HTERT RPE-1 (cell line): ENCODE data around the gene PLK2.

ENCODE experiments used
- in situ Hi-C: fragments of 300-500 bp; cut with MboI; formaldehyde crosslinking; loops from 4 replicates; pipeline ENCODE4 v1.14.3; 2020; ENCODE audit warnings: low sequenced_read_pairs

PLK2 gene

DNA sequence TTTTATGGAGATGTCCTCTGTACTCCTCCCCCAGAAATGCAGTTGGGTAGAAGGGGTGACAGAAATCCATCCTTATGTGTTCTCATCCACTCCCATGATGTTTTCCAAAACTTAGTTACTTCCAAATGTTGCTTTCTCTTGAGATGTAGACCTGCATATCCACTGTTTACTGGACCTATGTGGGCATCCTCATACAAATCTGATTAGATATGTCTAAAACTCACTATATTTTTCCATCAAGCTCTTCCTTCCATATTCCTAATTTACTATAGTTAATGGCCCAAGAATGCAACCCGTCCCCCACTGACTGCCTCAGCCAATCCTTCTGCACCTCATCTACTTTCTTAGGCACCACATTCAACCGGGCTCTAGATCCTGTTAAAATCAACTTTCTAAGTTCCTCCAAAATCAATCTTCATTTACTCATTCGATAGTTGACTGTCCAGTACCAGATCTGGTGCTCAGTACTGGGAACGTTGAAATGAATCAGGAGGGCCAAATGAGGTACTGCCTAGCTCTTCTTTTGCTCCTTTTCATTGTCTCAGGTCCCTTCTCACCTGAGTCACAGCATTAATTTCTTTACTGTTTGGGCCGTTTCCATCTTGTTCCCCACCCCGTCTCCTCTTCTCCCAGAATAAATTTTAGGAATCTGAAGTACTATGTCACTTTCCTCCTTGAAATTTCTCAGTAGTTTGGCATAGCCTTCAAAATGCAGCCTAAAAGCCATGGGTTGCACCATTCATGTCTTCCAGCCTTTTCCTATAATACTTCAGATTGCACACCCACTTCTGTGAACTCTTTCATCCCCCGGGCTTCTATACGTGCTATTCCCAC, 7.9 kb downstream of the PLK2 start:
- in situ Hi-C loops: loop anchor here (25.0 kb wide), 1 partner anchor 640 kb away; no protein-coding TSS in a partner anchor

- in situ Hi-C loops: loop anchor here (25.0 kb wide), 1 partner anchor 639 kb away; no protein-coding TSS in a partner anchor
Measured at GRCh38 chr5:58450811-58451629, 8.9 kb downstream of the PLK2 start.

DNA sequence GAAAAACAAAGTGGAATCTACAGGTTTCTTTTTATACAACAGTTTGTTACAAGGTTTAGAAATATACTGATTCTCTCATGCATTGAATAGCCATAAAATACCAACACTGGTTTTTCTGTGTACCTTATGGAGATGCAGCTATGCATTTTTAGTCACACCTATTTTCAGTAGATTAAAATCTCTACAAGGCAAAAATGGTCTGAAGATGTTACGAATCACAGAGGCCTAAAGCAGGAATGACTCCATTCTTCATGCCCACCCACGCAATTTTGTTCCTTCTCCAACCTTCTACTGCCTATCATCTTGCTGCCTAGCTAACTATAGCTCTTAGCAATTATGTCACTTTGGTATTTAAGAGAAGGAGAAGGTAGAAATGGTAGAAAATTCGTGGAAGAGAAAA, 9.9 kb downstream of the PLK2 start:
- in situ Hi-C loops: loop anchor here (25.0 kb wide), 1 partner anchor 638 kb away; no protein-coding TSS in a partner anchor

GRCh38 chr5:58447226-58447625, 12.7 kb downstream of the PLK2 start:
- in situ Hi-C loops: no loop called here

- in situ Hi-C loops: no loop called here
Measured at GRCh38 chr5:58446024-58446423, 13.9 kb downstream of the PLK2 start.

GRCh38 chr5:58444805-58445204, 15.1 kb downstream of the PLK2 start:
- in situ Hi-C loops: no loop called here

- in situ Hi-C loops: no loop called here
Measured at GRCh38 chr5:58440901-58441460, 18.9 kb downstream of the PLK2 start.

DNA sequence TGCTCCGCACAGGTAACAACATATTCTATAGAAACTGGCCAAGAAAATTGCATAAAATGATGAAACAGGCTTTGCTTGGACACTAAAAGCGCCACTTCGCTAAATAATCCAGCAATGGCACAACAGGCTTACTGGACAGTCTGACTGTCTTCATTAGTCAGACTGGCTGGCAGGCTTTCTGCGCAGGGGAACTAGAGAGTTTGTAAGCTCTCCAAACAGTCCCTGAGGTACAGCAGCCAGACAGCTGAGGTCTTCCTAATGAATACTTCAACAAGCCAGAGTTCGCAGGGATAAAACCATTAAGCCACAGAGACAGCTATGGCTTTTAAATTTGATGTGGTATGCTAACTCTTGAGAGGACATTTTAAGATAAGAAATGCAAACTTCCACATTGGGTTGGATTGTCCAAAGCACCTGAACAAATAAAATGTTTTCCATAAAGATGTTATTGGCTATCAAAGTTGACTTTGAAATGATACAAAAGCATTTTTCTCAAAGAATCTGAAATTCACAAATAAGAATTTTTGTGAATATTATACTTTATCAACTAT, 20.7 kb downstream of the PLK2 start:
- in situ Hi-C loops: no loop called here

DNA sequence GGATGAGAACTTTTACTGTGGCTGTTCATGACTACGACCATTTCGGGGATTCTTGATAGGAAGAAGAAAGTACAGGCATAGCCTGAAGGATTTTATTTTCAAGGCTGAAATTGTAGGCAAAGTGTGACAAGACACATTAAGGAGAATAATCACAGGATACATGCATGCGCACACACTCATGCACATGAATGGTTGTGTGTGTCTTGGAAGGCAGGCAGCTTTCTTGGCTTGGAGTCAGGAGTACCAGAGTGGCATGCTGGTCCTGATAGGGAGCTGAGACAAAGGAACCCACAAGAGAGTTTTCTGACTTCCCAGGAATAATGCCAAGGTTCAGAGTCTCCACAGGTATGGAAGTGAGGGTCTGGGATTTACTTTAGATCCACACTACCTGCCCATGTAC, 22.2 kb downstream of the PLK2 start:
- in situ Hi-C loops: no loop called here

- in situ Hi-C loops: no loop called here
Measured at GRCh38 chr5:58431832-58432231, 28.1 kb downstream of the PLK2 start.

DNA sequence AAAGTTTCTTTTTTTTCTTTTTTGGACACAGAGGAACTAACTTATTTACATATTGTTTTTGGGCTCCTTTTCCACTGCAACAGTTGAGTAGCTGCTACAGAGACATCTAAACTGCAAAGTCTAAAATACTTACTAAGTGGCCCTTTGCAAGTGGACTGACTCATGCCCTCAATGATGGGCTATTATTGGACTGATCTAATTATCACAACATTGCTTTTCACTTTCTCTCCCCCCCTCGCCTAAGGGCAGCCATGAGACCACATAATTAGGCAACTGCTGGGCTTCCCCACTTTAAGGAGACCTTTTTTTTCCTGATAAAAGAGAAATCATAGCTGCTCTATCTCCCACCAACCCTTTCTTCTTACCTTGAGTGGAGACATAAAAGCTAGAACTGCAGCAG, 47.0 kb downstream of the PLK2 start:
- in situ Hi-C loops: no loop called here

DNA sequence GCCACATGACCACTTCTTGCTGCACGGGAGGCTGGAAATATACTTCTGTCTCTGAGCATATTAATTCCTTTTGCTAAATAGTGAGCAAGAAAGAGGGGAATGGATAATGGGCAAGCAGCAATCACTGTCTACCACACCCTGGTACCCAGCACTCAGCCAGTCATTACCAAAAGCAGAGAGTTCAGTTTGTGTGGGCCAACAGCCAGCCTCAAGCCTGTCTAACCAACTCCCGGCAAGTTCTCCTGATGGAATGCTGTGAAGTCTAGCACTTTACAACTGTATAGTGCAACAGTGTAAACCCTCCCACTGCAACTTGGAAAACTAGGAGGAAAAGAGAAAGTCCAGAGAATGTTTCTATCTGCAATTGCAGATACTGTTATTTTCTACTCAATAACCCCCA, 47.8 kb downstream of the PLK2 start:
- in situ Hi-C loops: no loop called here

GRCh38 chr5:58411372-58411771, 48.5 kb downstream of the PLK2 start:
- in situ Hi-C loops: no loop called here

DNA sequence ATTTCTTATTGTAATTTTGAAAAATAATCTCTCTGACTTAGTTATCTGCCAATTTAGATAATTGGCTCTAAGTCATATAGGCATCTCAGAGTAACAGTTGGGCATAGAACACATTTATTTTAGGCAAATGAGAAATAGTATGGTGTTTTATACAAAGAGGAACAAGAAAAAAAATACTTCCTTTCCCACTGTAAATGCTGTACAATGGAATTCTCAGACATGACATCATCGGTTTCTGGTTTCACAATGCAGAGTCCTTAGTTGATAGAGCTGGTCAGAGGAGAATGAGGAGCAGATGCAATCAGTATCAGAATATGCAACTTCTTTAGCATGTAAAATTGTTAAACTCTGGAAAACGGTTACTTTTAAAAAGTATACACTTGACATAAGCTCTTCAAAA, 49.4 kb downstream of the PLK2 start:
- in situ Hi-C loops: no loop called here

GRCh38 chr5:58407042-58407719, 52.7 kb downstream of the PLK2 start:
- in situ Hi-C loops: no loop called here

- in situ Hi-C loops: no loop called here
Measured at GRCh38 chr5:58406394-58406793, 53.5 kb downstream of the PLK2 start.

- in situ Hi-C loops: no loop called here
Measured at GRCh38 chr5:58405175-58405574, 54.7 kb downstream of the PLK2 start.

DNA sequence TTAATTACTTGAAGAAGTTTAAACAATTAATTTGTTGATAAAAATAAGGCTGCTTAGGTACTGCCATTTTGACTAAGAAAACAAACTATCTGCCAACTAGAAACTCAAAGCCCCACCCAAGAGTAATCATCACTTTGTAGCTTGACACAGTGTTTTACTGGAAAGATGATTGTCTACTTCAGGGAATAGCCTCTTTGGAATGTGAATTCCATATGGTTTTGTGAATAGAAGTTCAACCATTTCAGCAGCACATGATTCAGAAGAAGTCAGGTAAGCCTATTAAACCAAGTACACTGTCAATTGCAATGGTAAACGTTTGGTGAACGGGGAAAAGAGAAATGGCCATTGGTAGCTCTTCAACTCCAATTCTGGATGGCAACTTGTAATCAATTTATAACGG, 55.2 kb downstream of the PLK2 start:
- in situ Hi-C loops: no loop called here
